ENCODE results near the gene NELFB.

Gene NELFB

GRCh38 chr9:137321726-137322361 lies 66.7 kb downstream of the NELFB start:
- no peak overlapping the region for H3K4me3 ChIP-seq (ENCODE audit: low read length)
- H3K9ac ChIP-seq (ENCODE audit: low read length), result no peak overlapping the region
- no peaks in the 10 kb centered on the region for H3K36me3 ChIP-seq (ENCODE audit: control insufficient read depth, insufficient read depth, low read length)

More at GRCh38 chr9:137321726-137322361, 66.7 kb downstream of the NELFB start:
- H3K4me1 ChIP-seq (ENCODE audit: control insufficient read depth, insufficient read depth, low read length), result no peaks in the 10 kb centered on the region
- H3K27ac ChIP-seq (ENCODE audit: low read depth, low read length), result no peak overlapping the region
- H3K27me3 ChIP-seq (ENCODE audit: control insufficient read depth, insufficient read depth, low read length), result peaks cover 6% of the 10 kb centered on the region

Data from rectal smooth muscle tissue (tissue), 1 donor.